A673 (cell line): ENCODE data around the gene KCTD14. TPM values are rescaled to one million over a fixed set of nuclear protein-coding genes. Genes with fewer than 3 reads are reported as not detected.

Experiments
- BruUV-seq: library from RNA; stranded (reverse); fragments of 400-500 nt; replicated peaks from 2 replicates; lab custom pipeline; 2021; lab: Mats Ljungman, UMichigan
- CTCF ChIA-PET: fragments of 300-600 bp; sonication (Branson Sonifier 250); formaldehyde crosslinking; loops from one replicate; lab custom pipeline; 2022; ENCODE audit warnings: antibody characterized with exemption; lab: Charles Lee
- POLR2A ChIA-PET: fragments of 300-600 bp; sonication (Branson Sonifier 250); formaldehyde crosslinking; loops from one replicate; lab custom pipeline; 2022; ENCODE audit warnings: antibody characterized with exemption; ENCODE audit not compliant: low non-redundant PET; lab: Charles Lee
- DNase-seq: peaks from one replicate; pipeline ENCODE4 v3.0.0-alpha.2; 2015; ENCODE audit warnings: low spot score
- H3K27ac ChIP-seq: fragments of 200-600 bp; sonication (generic); 2 replicates; pipeline ENCODE4 v1.5.1; 2016; ENCODE audit warnings: mixed run types, low read depth, mild to moderate bottlenecking, mixed read lengths, antibody characterized with exemption, low read length; ENCODE audit not compliant: poor library complexity, severe bottlenecking
- H3K27me3 ChIP-seq: fragments of 200-600 bp; sonication (generic); replicated peaks from 2 replicates; pipeline ENCODE4 v1.6.1; 2017; ENCODE audit warnings: mixed run types, low read depth, mild to moderate bottlenecking, mixed read lengths, antibody characterized with exemption, low read length; ENCODE audit not compliant: insufficient read depth, poor library complexity
- H3K36me3 ChIP-seq: fragments of 200-600 bp; sonication (generic); 2 replicates; pipeline ENCODE4 v1.6.1; 2016; ENCODE audit warnings: mixed run types, mild to moderate bottlenecking, mixed read lengths, antibody characterized with exemption, low read length; ENCODE audit not compliant: insufficient read depth, poor library complexity, severe bottlenecking
- H3K4me1 ChIP-seq: fragments of 200-600 bp; sonication (generic); 2 replicates; pipeline ENCODE4 v1.6.1; 2017; ENCODE audit warnings: mixed run types, mild to moderate bottlenecking, mixed read lengths, antibody characterized with exemption, low read length; ENCODE audit not compliant: insufficient read depth, poor library complexity, severe bottlenecking
- H3K4me3 ChIP-seq: fragments of 200-600 bp; sonication (generic); 2 replicates; pipeline ENCODE4 v1.5.1; 2016; ENCODE audit warnings: low read depth, mixed run types, mild to moderate bottlenecking, mixed read lengths, low read length; ENCODE audit not compliant: poor library complexity, severe bottlenecking
- H3K9me3 ChIP-seq: fragments of 200-600 bp; sonication (generic); 2 replicates; pipeline ENCODE4 v1.6.1; 2016; ENCODE audit warnings: mixed run types, low read depth, mild to moderate bottlenecking, mixed read lengths, antibody characterized with exemption, low read length; ENCODE audit not compliant: poor library complexity, severe bottlenecking
- EZH2 ChIP-seq: fragments of 200-600 bp; sonication (generic); IDR thresholded peaks from 2 replicates; pipeline ENCODE4 v1.6.1; 2017; ENCODE audit warnings: borderline replicate concordance, low read depth, mild to moderate bottlenecking, mixed read lengths, antibody characterized with exemption, low read length; ENCODE audit not compliant: poor library complexity, severe bottlenecking
- intact Hi-C: fragments of 100-400 bp; cut with micrococcal nuclease; formaldehyde crosslinking; loops from one replicate; pipeline ENCODE4 v1.10.0; 2022; ENCODE audit not compliant: unreplicated experiment
- total RNA-seq: library from RNA; stranded (reverse); gene quantifications from 2 replicates; pipeline ENCODE4 v1.2.3, GENCODE V29; 2021
- TF ChIP-seq, protein P1 (sequence below): fragments of 300-800, 200-600 bp; sonication (generic); conservative IDR thresholded peaks from 2 replicates; pipeline ENCODE4 v1.5.1; 2017; ENCODE audit warnings: low read depth, mild to moderate bottlenecking, antibody characterized with exemption, low read length, moderate library complexity, mixed read lengths

Gene KCTD14
- total RNA-seq, 1 experiment from 2014 or later = 0.45 TPM

DNA sequence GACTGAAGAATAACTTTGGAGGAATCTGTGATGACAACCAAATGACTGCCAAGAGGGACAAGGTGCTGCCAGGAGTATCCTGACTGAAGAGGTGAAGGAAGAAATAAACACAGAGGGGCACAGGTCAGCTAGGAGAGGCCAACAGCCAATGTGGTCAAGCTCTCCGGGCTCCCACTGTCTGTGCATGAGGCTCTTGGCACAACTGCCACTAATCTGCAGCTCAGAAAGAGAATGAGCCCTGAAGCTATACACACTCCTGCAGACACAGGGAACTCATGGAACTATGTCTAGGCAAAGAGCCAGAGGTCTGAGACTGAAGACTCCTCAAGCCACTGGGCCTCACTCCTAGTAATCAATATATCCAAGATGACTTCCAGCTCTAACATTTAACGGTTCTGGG, 47.5 kb upstream of the KCTD14 start:
- Histone ChIP-seq H3K27me3 (no peaks in the 10 kb centered on the region), H3K27ac (no peak overlapping the region), H3K9me3 (no peaks in the 10 kb centered on the region), H3K36me3 (peaks cover 51% of the 10 kb centered on the region), H3K4me3 (no peak overlapping the region), H3K4me1 (no peaks in the 10 kb centered on the region)
- TF ChIP-seq EZH2 = no peak
- TF ChIP-seq, protein P1, sequence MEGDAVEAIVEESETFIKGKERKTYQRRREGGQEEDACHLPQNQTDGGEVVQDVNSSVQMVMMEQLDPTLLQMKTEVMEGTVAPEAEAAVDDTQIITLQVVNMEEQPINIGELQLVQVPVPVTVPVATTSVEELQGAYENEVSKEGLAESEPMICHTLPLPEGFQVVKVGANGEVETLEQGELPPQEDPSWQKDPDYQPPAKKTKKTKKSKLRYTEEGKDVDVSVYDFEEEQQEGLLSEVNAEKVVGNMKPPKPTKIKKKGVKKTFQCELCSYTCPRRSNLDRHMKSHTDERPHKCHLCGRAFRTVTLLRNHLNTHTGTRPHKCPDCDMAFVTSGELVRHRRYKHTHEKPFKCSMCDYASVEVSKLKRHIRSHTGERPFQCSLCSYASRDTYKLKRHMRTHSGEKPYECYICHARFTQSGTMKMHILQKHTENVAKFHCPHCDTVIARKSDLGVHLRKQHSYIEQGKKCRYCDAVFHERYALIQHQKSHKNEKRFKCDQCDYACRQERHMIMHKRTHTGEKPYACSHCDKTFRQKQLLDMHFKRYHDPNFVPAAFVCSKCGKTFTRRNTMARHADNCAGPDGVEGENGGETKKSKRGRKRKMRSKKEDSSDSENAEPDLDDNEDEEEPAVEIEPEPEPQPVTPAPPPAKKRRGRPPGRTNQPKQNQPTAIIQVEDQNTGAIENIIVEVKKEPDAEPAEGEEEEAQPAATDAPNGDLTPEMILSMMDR = no peak
- CTCF ChIA-PET = no interaction called here
- intact Hi-C loops = no loop called here
- no TSS peak for BruUV-seq
- no peak for DNase-seq
- POLR2A ChIA-PET = no interaction called here

- Histone ChIP-seq H3K27ac (no peak overlapping the region), H3K4me3 (no peak overlapping the region), H3K4me1 (no peaks in the 10 kb centered on the region), H3K9me3 (no peaks in the 10 kb centered on the region), H3K27me3 (no peaks in the 10 kb centered on the region), H3K36me3 (peaks cover 51% of the 10 kb centered on the region)
- ChIA-PET CTCF (no interaction called here), POLR2A (no interaction called here)
- BruUV-seq = no TSS peak
- DNase-seq = no peak
- intact Hi-C loops = no loop called here
- TF ChIP-seq, protein P1 = no peak
- no peak for TF ChIP-seq EZH2
These were observed 46.4 kb upstream of the KCTD14 start for GRCh38 chr11:78069465-78069864.

DNA sequence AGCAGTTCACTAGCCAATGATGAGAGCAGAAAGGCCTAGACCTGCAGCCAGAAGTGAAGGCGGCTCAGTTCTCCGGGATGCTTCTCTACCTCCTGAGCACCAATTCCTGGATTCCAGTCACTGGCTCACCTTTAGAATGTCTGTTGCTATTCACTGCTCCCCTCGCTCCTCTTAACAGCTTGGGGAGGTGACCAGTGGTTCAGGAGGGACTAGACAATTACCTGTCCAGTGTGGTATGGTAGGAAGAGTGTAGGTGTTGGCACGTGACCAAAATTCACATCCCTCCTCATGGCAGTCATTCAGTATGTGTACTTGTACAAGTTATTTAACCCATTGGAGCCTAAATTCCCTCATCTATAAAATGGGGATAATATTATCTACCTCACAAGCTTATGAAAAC, 44.6 kb upstream of the KCTD14 start:
- no peaks in the 10 kb centered on the region for H3K27me3 ChIP-seq
- H3K4me1 ChIP-seq = no peaks in the 10 kb centered on the region
- no peak for TF ChIP-seq EZH2
- TF ChIP-seq, protein P1 = no peak
- CTCF ChIA-PET = no interaction called here
- DNase-seq = no peak
- H3K4me3 ChIP-seq = no peak overlapping the region
- intact Hi-C loops = no loop called here
- BruUV-seq = no TSS peak
- H3K27ac ChIP-seq = no peak overlapping the region
- H3K9me3 ChIP-seq = no peaks in the 10 kb centered on the region
- H3K36me3 ChIP-seq = peaks cover 47% of the 10 kb centered on the region
- POLR2A ChIA-PET = no interaction called here
